K562 (cell line): ENCODE data around the gene TRNP1. TPM values are rescaled to one million over a fixed set of nuclear protein-coding genes. Genes with fewer than 3 reads are reported as not detected.
A peak's percentile ranks its signal among the peaks of the same experiment; 100 is the strongest.

Source experiments
- BRD4 ChIP-seq: fragments of 200-600 bp; sonication (generic); IDR thresholded peaks from 2 replicates; pipeline ENCODE4 v1.6.1; 2017; ENCODE audit warnings: inconsistent platforms
- DPF2 ChIP-seq: fragments of 450-650 bp; IDR thresholded peaks from 2 replicates; pipeline ENCODE4 v1.6.1; 2016
- EWSR1 ChIP-seq: fragments of 450-650 bp; IDR thresholded peaks from 2 replicates; pipeline ENCODE4 v1.6.1; 2018; ENCODE audit warnings: borderline replicate concordance, mild to moderate bottlenecking, low read depth, moderate library complexity; ENCODE audit not compliant: partially characterized antibody
- HNRNPH1 ChIP-seq: fragments of 200-400 bp; formaldehyde crosslinking; optimal IDR thresholded peaks from 2 replicates; pipeline ENCODE3; 2017; ENCODE audit warnings: low read depth, mild to moderate bottlenecking, low read length, moderate library complexity
- LEF1 ChIP-seq: fragments of 450-650 bp; IDR thresholded peaks from 2 replicates; pipeline ENCODE4 v1.6.1; 2016; ENCODE audit warnings: mild to moderate bottlenecking
- MTA2 ChIP-seq: fragments of 450-650 bp; IDR thresholded peaks from 2 replicates; pipeline ENCODE4 v1.6.1; 2016; ENCODE audit warnings: low read depth
- NEUROD1 ChIP-seq: fragments of 150-350 bp; IDR thresholded peaks from 2 replicates; pipeline ENCODE4 v1.6.1; 2014; ENCODE audit warnings: borderline replicate concordance, low read length, low read depth; ENCODE audit not compliant: partially characterized antibody
- RBM39 ChIP-seq: fragments of 200-400 bp; formaldehyde crosslinking; optimal IDR thresholded peaks from 2 replicates; pipeline ENCODE3; 2018; ENCODE audit warnings: low read depth, low read length
- YBX1 ChIP-seq: fragments of 450-650 bp; IDR thresholded peaks from 2 replicates; pipeline ENCODE4 v1.7.1; 2016; ENCODE audit warnings: mild to moderate bottlenecking
- ZBTB17 ChIP-seq: fragments of 450-650 bp; formaldehyde crosslinking; IDR thresholded peaks from 2 replicates; pipeline ENCODE4 v1.4.0; 2020; ENCODE audit warnings: mild to moderate bottlenecking
- ZBTB8A ChIP-seq: fragments of 450-650 bp; IDR thresholded peaks from 2 replicates; pipeline ENCODE4 v1.6.1; 2018; ENCODE audit warnings: mild to moderate bottlenecking, moderate library complexity; ENCODE audit not compliant: partially characterized antibody
- ZNF140 ChIP-seq: fragments of 250-450 bp; sonication (Bioruptor Pico); IDR thresholded peaks from 2 replicates; pipeline ENCODE4 v1.8.0; 2021; ENCODE audit warnings: moderate library complexity, mild to moderate bottlenecking, inconsistent platforms
- ZNF354B ChIP-seq: fragments of 250-450 bp; sonication (Bioruptor Pico); IDR thresholded peaks from 2 replicates; pipeline ENCODE4 v1.4.0; 2020
- ZNF561 ChIP-seq: fragments of 450-650 bp; formaldehyde crosslinking; conservative IDR thresholded peaks from 2 replicates; pipeline ENCODE4 v1.4.0; 2020; ENCODE audit warnings: mild to moderate bottlenecking, moderate library complexity
- polyA plus RNA-seq, 8 experiments: library from polyadenylated mRNA; depleted of rRNA in 4 of 8; stranded (reverse) in 5 of 8; unstranded in 3 of 8; fragments of >200 nt; fragmentation: Nextera tagmentation in 2 of 8; fragmentation: Illumina TruSeq in 1 of 8; extraction: Ambion mirVana in 2 of 8; extraction: Trizol in 1 of 8; gene quantifications; 2 replicates each; pipeline versions ENCODE4 v1.2.1 to v1.2.3, GENCODE V29; 2011 to 2014; ENCODE audit warnings: inconsistent platforms in 1 of 8, missing spikeins in 1 of 8
- total RNA-seq, 7 experiments: library from RNA; depleted of rRNA in 6 of 7; stranded (reverse); fragments of >200 nt in 6 of 7; fragmentation: Illumina TruSeq in 2 of 7; extraction: Trizol in 2 of 7; gene quantifications; 2 replicates each; pipeline versions ENCODE4 v1.2.1 to v1.2.3, GENCODE V29; 2011 to 2021; ENCODE audit warnings: low replicate concordance in 1 of 7
- TF ChIP-seq, protein P1 (sequence below), 2 experiments: fragments of 450-650 bp; conservative IDR thresholded peaks; 2 replicates each; pipeline ENCODE4 v1.6.1; 2017; ENCODE audit warnings: mild to moderate bottlenecking in 2 of 2, moderate library complexity in 2 of 2
- TF ChIP-seq, protein P2 (sequence below): sonication (generic); formaldehyde crosslinking; IDR thresholded peaks from 2 replicates; pipeline ENCODE4 v1.8.0; 2022; ENCODE audit warnings: missing genetic modification reagents, mild to moderate bottlenecking, moderate library complexity, borderline replicate concordance
- TF ChIP-seq, protein P3 (sequence below), 2 experiments: fragments of 200-800 bp in 1 of 2; sonication (Bioruptor generic) in 1 of 2; sonication (generic) in 1 of 2; formaldehyde crosslinking in 1 of 2; IDR thresholded peaks in 1 of 2; conservative IDR thresholded peaks in 1 of 2; 2 replicates each; pipeline versions ENCODE4 v1.5.0 to v1.6.1; 2016 to 2020; ENCODE audit warnings: missing compliant biosample characterization in 1 of 2, missing genetic modification characterization in 1 of 2, missing genetic modification reagents in 1 of 2
- TF ChIP-seq, protein P4 (sequence below): sonication (generic); formaldehyde crosslinking; IDR thresholded peaks from 2 replicates; pipeline ENCODE4 v1.8.0; 2022; ENCODE audit warnings: mild to moderate bottlenecking, missing genetic modification reagents
- TF ChIP-seq, protein P5 (sequence below): fragments of 450-650 bp; IDR thresholded peaks from 2 replicates; pipeline ENCODE4 v1.6.1; 2018; ENCODE audit not compliant: partially characterized antibody

Gene TRNP1
- total and polyA plus RNA-seq, 9 of the 15 experiments (the other 6 are each of a cell fraction or from before 2014, with no cell fraction given) = 0.03 to 1.3 (median 0.95) TPM

DNA sequence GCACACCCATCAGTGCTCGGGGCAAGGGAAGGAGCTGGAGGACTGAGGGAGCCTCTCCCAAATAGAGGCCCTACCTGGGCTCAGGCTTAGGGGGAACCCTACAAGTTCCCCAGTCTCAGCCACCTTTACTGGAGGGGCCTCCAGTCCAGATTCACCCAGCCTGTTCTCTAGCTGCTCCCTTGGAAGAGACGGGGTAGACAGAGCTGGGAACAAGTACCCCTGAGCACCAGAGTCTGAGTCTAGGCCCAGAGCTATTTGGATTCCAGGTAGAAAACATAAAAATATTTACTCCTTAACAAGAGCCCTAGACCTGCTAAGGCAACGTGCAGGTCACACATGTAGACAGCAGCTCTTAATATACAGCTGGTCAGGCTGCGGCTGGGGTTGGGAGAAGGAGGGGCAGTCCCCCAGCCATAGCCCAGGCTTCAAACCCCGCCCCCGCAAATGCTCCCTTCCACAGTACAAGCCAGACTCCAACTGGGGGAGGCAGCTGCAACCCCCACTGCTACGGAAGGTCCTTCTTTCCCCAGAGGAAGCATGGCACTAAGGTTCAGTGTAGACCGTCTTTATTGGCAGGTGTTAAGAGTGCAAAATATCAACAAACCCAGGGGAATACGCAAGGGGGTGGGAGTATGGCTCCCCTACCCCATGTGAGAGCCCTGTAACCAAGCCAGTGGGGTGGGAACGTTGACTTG is 11.1 kb downstream of the TRNP1 start (continued):
- TF ChIP-seq, protein P1, sequence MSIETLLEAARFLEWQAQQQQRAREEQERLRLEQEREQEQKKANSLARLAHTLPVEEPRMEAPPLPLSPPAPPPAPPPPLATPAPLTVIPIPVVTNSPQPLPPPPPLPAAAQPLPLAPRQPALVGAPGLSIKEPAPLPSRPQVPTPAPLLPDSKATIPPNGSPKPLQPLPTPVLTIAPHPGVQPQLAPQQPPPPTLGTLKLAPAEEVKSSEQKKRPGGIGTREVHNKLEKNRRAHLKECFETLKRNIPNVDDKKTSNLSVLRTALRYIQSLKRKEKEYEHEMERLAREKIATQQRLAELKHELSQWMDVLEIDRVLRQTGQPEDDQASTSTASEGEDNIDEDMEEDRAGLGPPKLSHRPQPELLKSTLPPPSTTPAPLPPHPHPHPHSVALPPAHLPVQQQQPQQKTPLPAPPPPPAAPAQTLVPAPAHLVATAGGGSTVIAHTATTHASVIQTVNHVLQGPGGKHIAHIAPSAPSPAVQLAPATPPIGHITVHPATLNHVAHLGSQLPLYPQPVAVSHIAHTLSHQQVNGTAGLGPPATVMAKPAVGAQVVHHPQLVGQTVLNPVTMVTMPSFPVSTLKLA (conservative IDR thresholded peaks at IDR 0.05) = 0 out of 4 replicates have a peak, but pooled peaks of 1 of the 2 experiments have one; percentile 27
- TF ChIP-seq MTA2 (no peak), YBX1 (no peak), ZNF140 (no peak), BRD4 (no peak), RBM39 (no peak), LEF1 (no peak), ZNF354B (no peak), ZBTB8A (no peak), NEUROD1 (no peak), EWSR1 (no peak), DPF2 (0 out of 2 replicates have a peak, but pooled peaks have one; percentile 39), ZNF561 (CRISPR knock-in tag) (no peak), HNRNPH1 (no peak), ZBTB17 (CRISPR knock-in tag) (no peak)
- TF ChIP-seq, protein P2, sequence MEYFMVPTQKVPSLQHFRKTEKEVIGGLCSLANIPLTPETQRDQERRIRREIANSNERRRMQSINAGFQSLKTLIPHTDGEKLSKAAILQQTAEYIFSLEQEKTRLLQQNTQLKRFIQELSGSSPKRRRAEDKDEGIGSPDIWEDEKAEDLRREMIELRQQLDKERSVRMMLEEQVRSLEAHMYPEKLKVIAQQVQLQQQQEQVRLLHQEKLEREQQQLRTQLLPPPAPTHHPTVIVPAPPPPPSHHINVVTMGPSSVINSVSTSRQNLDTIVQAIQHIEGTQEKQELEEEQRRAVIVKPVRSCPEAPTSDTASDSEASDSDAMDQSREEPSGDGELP (CRISPR knock-in tag) = peak; percentile 90
- TF ChIP-seq, protein P3, sequence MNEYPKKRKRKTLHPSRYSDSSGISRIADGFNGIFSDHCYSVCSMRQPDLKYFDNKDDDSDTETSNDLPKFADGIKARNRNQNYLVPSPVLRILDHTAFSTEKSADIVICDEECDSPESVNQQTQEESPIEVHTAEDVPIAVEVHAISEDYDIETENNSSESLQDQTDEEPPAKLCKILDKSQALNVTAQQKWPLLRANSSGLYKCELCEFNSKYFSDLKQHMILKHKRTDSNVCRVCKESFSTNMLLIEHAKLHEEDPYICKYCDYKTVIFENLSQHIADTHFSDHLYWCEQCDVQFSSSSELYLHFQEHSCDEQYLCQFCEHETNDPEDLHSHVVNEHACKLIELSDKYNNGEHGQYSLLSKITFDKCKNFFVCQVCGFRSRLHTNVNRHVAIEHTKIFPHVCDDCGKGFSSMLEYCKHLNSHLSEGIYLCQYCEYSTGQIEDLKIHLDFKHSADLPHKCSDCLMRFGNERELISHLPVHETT (CRISPR knock-in tag; conservative IDR thresholded peaks at IDR 0.05 in 1 of 2, IDR thresholded peaks at IDR 0.05 in 1 of 2) = no peak
- TF ChIP-seq, protein P4, sequence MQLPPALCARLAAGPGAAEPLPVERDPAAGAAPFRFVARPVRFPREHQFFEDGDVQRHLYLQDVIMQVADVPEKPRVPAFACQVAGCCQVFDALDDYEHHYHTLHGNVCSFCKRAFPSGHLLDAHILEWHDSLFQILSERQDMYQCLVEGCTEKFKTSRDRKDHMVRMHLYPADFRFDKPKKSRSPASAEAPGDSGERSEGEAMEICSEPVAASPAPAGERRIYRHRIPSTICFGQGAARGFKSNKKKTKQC (CRISPR knock-in tag) = no peak
- TF ChIP-seq, protein P5, sequence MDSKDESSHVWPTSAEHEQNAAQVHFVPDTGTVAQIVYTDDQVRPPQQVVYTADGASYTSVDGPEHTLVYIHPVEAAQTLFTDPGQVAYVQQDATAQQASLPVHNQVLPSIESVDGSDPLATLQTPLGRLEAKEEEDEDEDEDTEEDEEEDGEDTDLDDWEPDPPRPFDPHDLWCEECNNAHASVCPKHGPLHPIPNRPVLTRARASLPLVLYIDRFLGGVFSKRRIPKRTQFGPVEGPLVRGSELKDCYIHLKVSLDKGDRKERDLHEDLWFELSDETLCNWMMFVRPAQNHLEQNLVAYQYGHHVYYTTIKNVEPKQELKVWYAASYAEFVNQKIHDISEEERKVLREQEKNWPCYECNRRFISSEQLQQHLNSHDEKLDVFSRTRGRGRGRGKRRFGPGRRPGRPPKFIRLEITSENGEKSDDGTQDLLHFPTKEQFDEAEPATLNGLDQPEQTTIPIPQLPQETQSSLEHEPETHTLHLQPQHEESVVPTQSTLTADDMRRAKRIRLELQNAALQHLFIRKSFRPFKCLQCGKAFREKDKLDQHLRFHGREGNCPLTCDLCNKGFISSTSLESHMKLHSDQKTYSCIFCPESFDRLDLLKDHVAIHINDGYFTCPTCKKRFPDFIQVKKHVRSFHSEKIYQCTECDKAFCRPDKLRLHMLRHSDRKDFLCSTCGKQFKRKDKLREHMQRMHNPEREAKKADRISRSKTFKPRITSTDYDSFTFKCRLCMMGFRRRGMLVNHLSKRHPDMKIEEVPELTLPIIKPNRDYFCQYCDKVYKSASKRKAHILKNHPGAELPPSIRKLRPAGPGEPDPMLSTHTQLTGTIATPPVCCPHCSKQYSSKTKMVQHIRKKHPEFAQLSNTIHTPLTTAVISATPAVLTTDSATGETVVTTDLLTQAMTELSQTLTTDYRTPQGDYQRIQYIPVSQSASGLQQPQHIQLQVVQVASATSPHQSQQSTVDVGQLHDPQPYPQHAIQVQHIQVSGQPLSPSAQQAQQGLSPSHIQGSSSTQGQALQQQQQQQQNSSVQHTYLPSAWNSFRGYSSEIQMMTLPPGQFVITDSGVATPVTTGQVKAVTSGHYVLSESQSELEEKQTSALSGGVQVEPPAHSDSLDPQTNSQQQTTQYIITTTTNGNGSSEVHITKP = peak; percentile 11
